ENCODE data around the gene SIGLEC7.

The SIGLEC7 gene

GRCh38 chr19:51119101-51119500 is 23.0 kb upstream of the SIGLEC7 start:
- DNase-seq (ENCODE audit: extremely low read depth, low read depth): no peak
- TF ChIP-seq, protein P1, sequence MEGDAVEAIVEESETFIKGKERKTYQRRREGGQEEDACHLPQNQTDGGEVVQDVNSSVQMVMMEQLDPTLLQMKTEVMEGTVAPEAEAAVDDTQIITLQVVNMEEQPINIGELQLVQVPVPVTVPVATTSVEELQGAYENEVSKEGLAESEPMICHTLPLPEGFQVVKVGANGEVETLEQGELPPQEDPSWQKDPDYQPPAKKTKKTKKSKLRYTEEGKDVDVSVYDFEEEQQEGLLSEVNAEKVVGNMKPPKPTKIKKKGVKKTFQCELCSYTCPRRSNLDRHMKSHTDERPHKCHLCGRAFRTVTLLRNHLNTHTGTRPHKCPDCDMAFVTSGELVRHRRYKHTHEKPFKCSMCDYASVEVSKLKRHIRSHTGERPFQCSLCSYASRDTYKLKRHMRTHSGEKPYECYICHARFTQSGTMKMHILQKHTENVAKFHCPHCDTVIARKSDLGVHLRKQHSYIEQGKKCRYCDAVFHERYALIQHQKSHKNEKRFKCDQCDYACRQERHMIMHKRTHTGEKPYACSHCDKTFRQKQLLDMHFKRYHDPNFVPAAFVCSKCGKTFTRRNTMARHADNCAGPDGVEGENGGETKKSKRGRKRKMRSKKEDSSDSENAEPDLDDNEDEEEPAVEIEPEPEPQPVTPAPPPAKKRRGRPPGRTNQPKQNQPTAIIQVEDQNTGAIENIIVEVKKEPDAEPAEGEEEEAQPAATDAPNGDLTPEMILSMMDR (IDR thresholded peaks at IDR 0.05; ENCODE audit: low read depth, low read length): no peak

GRCh38 chr19:51119611-51120010 is 22.5 kb upstream of the SIGLEC7 start:
- TF ChIP-seq, protein P1 (IDR thresholded peaks at IDR 0.05; ENCODE audit: low read depth, low read length): no peak

GRCh38 chr19:51120160-51120559 is 21.9 kb upstream of the SIGLEC7 start:
- DNase-seq (ENCODE audit: extremely low read depth, low read depth): no peak

More at GRCh38 chr19:51119611-51120010, 22.5 kb upstream of the SIGLEC7 start:
- DNase-seq (ENCODE audit: extremely low read depth, low read depth): no peak

GRCh38 chr19:51121257-51121656 is 20.8 kb upstream of the SIGLEC7 start:
- TF ChIP-seq, protein P1 (IDR thresholded peaks at IDR 0.05; ENCODE audit: low read depth, low read length): no peak
- no peak for DNase-seq (ENCODE audit: extremely low read depth, low read depth)

More at GRCh38 chr19:51120160-51120559, 21.9 kb upstream of the SIGLEC7 start:
- TF ChIP-seq, protein P1 (IDR thresholded peaks at IDR 0.05; ENCODE audit: low read depth, low read length): no peak

- TF ChIP-seq, protein P1 (IDR thresholded peaks at IDR 0.05; ENCODE audit: low read depth, low read length): no peak
- DNase-seq (ENCODE audit: extremely low read depth, low read depth): no peak
These were observed 19.8 kb upstream of the SIGLEC7 start for GRCh38 chr19:51122112-51122981.

GRCh38 chr19:51123381-51123800 is 18.7 kb upstream of the SIGLEC7 start:
- DNase-seq (ENCODE audit: extremely low read depth, low read depth): no peak
- TF ChIP-seq, protein P1 (IDR thresholded peaks at IDR 0.05; ENCODE audit: low read depth, low read length): no peak

DNA sequence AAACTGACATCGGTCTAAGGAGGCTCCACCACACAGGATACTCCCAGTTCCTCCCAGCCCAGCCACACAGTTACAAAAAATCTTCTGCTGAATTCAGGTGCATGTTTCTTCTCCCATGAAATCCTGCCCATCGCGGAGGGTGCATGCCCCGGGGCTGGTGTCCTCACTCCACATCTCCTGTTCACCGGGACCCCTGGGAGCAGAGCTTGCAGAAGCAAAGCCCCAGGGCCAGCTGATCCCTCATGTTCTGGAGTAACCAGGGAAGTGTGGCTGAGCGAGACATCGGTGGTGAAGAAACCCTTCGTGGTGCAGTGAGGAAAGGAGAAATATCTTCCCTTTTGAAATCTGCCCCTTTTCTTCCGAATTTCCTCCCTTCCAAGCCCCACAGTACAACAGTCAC is 18.3 kb upstream of the SIGLEC7 start:
- TF ChIP-seq, protein P1 (IDR thresholded peaks at IDR 0.05; ENCODE audit: low read depth, low read length): no peak
- no peak for DNase-seq (ENCODE audit: extremely low read depth, low read depth)
